ENCODE results near the gene SSBP2.

DNA sequence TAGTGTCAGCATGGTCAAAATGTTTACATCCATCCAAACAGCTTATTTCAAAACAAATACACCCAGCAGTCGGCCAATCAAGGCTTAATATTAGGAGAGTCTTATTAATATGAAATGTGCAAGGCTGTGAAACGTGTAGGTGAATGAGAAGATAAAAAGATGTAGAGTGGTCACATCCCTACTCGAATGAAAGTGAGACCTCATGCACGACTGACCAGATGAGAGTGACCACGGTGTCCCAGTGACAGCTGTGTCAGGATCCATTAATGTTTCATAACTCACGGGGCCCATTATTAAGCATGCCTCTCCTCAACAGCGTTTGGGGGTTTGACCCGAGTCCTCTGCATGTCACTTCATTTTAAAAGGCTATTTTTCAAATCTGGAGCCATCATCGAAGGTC, 39.4 kb upstream of the SSBP2 start:
- TF ChIP-seq, protein P1, sequence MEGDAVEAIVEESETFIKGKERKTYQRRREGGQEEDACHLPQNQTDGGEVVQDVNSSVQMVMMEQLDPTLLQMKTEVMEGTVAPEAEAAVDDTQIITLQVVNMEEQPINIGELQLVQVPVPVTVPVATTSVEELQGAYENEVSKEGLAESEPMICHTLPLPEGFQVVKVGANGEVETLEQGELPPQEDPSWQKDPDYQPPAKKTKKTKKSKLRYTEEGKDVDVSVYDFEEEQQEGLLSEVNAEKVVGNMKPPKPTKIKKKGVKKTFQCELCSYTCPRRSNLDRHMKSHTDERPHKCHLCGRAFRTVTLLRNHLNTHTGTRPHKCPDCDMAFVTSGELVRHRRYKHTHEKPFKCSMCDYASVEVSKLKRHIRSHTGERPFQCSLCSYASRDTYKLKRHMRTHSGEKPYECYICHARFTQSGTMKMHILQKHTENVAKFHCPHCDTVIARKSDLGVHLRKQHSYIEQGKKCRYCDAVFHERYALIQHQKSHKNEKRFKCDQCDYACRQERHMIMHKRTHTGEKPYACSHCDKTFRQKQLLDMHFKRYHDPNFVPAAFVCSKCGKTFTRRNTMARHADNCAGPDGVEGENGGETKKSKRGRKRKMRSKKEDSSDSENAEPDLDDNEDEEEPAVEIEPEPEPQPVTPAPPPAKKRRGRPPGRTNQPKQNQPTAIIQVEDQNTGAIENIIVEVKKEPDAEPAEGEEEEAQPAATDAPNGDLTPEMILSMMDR (IDR thresholded peaks at IDR 0.05): no peak
- no peak for TF ChIP-seq POLR2AphosphoS5 (IDR thresholded peaks at IDR 0.05)

Data from prostate gland (tissue), 2 donors.